Upper lobe of right lung (tissue), 1 donor: Measurements from ENCODE around the gene MRPL43. TPM values are rescaled to one million over a fixed set of nuclear protein-coding genes. Genes with fewer than 3 reads are reported as not detected.

Source experiments
- ATAC-seq: fragments of 200-7000 bp; cut with Tn5 transposase; one replicate; pipeline ENCODE4 v1.9.1; 2020; ENCODE audit warnings: mild to moderate bottlenecking, moderate library complexity
- DNase-seq: peaks from one replicate; pipeline ENCODE4 v3.0.0-alpha.2; 2020
- H3K27ac ChIP-seq: fragments of 200-600 bp; one replicate; pipeline ENCODE4 v1.8.0; 2022
- H3K27me3 ChIP-seq: fragments of 200-600 bp; one replicate; pipeline ENCODE4 v1.8.0; 2022; ENCODE audit warnings: mild to moderate bottlenecking
- H3K36me3 ChIP-seq: fragments of 200-600 bp; one replicate; pipeline ENCODE4 v1.8.0; 2022
- H3K4me1 ChIP-seq: fragments of 200-600 bp; one replicate; pipeline ENCODE4 v1.8.0; 2022
- H3K4me3 ChIP-seq: fragments of 200-600 bp; one replicate; pipeline ENCODE4 v1.8.0; 2022; ENCODE audit warnings: mild to moderate bottlenecking
- H3K9me3 ChIP-seq: fragments of 200-600 bp; one replicate; pipeline ENCODE4 v1.8.0; 2022
- intact Hi-C: fragments of 100-400 bp; cut with DNase I; formaldehyde crosslinking; loops from one replicate; pipeline ENCODE4 v1.11.0; 2022
- total RNA-seq: library from RNA; stranded (reverse); fragmentation: NEBNext Ultra II Directional; extraction: Animal tissue kit (Norgen Biotek cat#: 25700); gene quantifications from one replicate; pipeline ENCODE4 v1.2.1, GENCODE V29; 2021
- TF ChIP-seq, protein P1 (sequence below): fragments of 200-600 bp; IDR thresholded peaks from one replicate; pipeline ENCODE4 v1.8.0; 2022; ENCODE audit warnings: antibody characterized with exemption
- donor health status: DM: no; HTN: yes; CAD: no; lungs with severe emphysema.

Gene MRPL43
- total RNA-seq, 1 donor from 2014 or later: 60.5 TPM

DNA sequence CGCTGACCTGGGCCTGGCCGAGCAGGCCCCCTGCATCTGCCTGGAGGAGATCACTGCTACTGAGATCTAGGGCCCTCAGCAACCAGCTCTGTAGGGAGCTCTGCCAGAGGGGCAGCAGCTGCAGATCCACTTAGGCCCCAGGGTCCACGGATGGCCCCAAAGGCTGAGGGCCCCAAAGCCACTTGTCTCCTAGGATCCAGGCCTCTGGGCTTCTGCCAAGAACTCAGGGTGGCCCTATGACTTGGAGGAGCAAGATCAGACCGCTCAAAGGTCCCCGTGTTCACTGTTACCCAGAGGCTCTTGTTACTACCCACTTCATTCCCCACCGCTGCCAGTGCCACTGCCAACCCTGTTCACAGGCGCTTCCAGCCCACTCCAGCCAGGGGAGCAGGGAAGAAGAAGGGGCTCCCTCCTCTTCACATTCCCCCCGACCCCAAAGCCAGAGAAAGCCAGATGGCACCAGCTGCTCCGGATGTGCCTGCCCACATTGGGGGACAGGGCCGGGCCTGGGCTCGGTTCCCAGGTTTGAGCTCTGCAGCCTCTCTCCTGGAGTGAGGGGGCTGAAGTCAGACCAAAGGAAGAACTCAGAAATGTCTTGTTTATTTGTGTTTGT lies 19.9 kb upstream of the MRPL43 start:
- Histone ChIP-seq H3K27me3 (no peaks in the 10 kb centered on the region), H3K27ac (no peak overlapping the region), H3K36me3 (peaks cover 48% of the 10 kb centered on the region), H3K4me1 (peaks cover 5% of the 10 kb centered on the region), H3K4me3 (no peak overlapping the region), H3K9me3 (no peaks in the 10 kb centered on the region)
- ATAC-seq (no peak), DNase-seq (no peak)
- TF ChIP-seq, protein P1, sequence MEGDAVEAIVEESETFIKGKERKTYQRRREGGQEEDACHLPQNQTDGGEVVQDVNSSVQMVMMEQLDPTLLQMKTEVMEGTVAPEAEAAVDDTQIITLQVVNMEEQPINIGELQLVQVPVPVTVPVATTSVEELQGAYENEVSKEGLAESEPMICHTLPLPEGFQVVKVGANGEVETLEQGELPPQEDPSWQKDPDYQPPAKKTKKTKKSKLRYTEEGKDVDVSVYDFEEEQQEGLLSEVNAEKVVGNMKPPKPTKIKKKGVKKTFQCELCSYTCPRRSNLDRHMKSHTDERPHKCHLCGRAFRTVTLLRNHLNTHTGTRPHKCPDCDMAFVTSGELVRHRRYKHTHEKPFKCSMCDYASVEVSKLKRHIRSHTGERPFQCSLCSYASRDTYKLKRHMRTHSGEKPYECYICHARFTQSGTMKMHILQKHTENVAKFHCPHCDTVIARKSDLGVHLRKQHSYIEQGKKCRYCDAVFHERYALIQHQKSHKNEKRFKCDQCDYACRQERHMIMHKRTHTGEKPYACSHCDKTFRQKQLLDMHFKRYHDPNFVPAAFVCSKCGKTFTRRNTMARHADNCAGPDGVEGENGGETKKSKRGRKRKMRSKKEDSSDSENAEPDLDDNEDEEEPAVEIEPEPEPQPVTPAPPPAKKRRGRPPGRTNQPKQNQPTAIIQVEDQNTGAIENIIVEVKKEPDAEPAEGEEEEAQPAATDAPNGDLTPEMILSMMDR: no peak
- intact Hi-C loops: no loop called here

DNA sequence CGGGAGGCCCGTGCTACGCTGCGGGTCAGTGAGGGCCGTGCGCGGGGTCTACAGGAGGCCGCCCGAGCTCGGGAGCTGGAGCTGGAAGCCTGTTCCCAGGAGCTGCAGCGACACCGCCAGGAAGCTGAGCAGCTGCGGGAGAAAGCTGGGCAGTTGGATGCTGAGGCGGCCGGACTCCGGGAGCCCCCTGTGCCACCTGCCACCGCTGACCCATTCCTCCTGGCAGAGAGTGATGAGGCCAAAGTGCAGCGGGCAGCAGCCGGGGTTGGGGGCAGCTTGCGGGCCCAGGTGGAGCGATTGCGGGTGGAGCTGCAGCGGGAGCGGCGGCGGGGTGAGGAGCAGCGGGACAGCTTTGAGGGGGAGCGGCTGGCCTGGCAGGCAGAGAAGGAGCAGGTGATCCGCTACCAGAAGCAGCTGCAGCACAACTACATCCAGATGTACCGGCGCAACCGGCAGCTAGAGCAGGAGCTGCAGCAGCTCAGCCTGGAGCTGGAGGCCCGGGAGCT lies 19.3 kb upstream of the MRPL43 start:
- TF ChIP-seq, protein P1: no peak
- H3K36me3 ChIP-seq: peaks cover 48% of the 10 kb centered on the region
- no peak overlapping the region for H3K4me3 ChIP-seq
- DNase-seq (no peak), ATAC-seq (no peak)
- intact Hi-C loops: no loop called here
- H3K4me1 ChIP-seq: peaks cover 10% of the 10 kb centered on the region
- no peaks in the 10 kb centered on the region for H3K9me3 ChIP-seq
- H3K27me3 ChIP-seq: no peaks in the 10 kb centered on the region
- no peak overlapping the region for H3K27ac ChIP-seq

DNA sequence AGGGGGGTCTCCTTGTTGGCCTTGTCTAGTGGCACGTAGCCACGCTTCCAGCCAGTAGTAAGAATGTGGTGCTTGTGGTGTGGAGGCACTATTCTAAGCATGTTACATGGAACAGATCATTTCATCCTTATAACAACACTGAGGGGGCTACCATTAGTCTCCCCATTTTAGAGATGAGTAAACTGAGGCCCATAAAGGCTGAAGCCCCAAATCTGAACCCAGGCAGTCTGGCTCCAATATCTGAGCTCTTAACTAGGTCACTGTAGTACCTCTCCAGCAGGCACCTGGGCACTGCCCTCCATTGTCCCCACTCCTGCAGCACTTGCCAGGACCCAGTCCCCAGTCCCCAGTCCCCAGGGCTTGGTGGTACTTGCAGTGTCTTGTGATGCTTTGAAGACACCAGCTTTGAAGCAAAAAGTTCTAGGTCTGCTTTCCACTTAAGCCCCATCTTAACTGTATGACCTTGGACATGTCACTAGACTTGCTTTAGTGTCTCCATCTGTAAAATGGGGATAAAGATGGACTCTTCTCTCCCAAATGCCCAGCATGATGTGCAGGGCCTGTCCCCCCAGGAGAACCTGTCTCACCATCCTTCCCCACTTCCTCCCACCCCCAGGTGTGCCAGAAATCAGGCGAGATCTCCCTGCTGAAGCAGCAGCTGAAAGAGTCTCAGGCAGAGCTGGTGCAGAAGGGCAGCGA lies 18.7 kb upstream of the MRPL43 start:
- Histone ChIP-seq H3K36me3 (peaks cover 48% of the 10 kb centered on the region), H3K9me3 (no peaks in the 10 kb centered on the region), H3K4me1 (peaks cover 15% of the 10 kb centered on the region), H3K27me3 (no peaks in the 10 kb centered on the region), H3K27ac (no peak overlapping the region), H3K4me3 (no peak overlapping the region)
- intact Hi-C loops: no loop called here
- ATAC-seq: no peak
- no peak for DNase-seq
- TF ChIP-seq, protein P1: no peak

DNA sequence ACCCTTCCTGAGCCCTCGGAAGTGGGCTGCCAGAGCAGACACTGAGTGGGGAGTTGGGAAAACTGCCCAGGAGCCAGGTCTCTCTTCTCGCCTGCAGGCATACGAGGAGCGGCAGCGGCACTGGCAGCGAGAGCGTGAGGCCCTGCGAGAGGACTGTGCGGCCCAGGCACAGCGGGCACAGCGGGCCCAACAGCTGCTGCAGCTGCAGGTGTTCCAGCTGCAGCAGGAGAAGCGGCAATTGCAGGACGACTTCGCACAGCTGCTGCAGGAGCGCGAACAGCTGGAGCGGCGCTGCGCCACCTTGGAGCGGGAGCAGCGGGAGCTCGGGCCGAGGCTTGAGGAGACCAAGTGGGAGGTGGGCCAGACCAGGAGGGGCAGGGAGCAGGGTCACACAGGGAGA lies 18.1 kb upstream of the MRPL43 start:
- ATAC-seq (no peak), DNase-seq (no peak)
- TF ChIP-seq, protein P1: no peak
- Histone ChIP-seq H3K27me3 (no peaks in the 10 kb centered on the region), H3K27ac (no peak overlapping the region), H3K4me3 (no peak overlapping the region), H3K4me1 (peaks cover 21% of the 10 kb centered on the region), H3K36me3 (peaks cover 48% of the 10 kb centered on the region), H3K9me3 (no peaks in the 10 kb centered on the region)
- intact Hi-C loops: no loop called here

DNA sequence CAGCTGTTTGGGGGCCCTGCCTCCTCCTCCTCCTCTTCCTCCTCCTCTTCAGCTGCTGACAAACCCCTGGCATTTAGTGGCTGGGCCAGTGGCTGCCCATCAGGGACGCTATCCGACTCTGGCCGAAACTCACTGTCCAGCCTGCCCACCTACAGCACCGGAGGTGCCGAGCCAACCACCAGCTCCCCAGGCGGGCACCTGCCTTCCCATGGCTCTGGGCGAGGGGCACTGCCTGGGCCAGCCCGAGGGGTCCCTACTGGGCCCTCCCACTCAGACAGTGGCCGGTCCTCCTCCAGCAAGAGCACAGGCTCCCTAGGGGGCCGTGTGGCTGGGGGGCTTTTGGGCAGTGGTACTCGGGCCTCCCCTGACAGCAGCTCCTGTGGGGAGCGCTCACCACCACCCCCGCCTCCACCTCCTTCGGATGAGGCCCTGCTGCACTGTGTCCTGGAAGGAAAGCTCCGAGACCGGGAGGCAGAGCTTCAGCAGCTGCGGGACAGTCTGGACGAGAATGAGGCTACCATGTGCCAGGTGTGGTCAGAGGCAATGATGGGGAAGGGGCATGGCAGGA lies 16.4 kb upstream of the MRPL43 start:
- TF ChIP-seq, protein P1: no peak
- H3K27me3 ChIP-seq: no peaks in the 10 kb centered on the region
- H3K4me1 ChIP-seq: peaks cover 27% of the 10 kb centered on the region
- no peak overlapping the region for H3K4me3 ChIP-seq
- no peak for ATAC-seq
- peaks cover 48% of the 10 kb centered on the region for H3K36me3 ChIP-seq
- H3K9me3 ChIP-seq: no peaks in the 10 kb centered on the region
- H3K27ac ChIP-seq: no peak overlapping the region
- DNase-seq: no peak
- intact Hi-C loops: no loop called here
